DMS114 treated with DMSO at 0.1 percent for 48 hours (cell line): Measurements from ENCODE around the gene FLYWCH1.
A peak's percentile ranks its signal among the peaks of the same experiment; 100 is the strongest.

Experiments
- DNase-seq: peaks from one replicate; lab custom pipeline; 2025; ENCODE audit not compliant: unreplicated experiment; lab: John Stamatoyannopoulos, UW

The FLYWCH1 gene

GRCh38 chr16:2968738-2969544, 57.2 kb downstream of the FLYWCH1 start, which contains the start of gene PAQR4:
Gene PAQR4, plus strand, starts transcription at chr16:2969348. Its CDS starts 327 bp downstream, at chr16:2969675.
- DNase-seq = peak; percentile 72

GRCh38 chr16:2969545-2970521, 58.1 kb downstream of the FLYWCH1 start:
- peak; percentile 26 for DNase-seq

GRCh38 chr16:2970563-2970962, 58.8 kb downstream of the FLYWCH1 start:
- no peak for DNase-seq

GRCh38 chr16:2971134-2971984, 59.6 kb downstream of the FLYWCH1 start:
- DNase-seq = no peak

GRCh38 chr16:2971985-2972784, 60.5 kb downstream of the FLYWCH1 start:
- DNase-seq = no peak

GRCh38 chr16:2973093-2973492, 61.4 kb downstream of the FLYWCH1 start:
- DNase-seq = no peak

- DNase-seq = no peak
These were observed 62.0 kb downstream of the FLYWCH1 start for GRCh38 chr16:2973605-2974318.

GRCh38 chr16:2974319-2975056, 62.8 kb downstream of the FLYWCH1 start:
- no peak for DNase-seq

- no peak for DNase-seq
These were observed 63.5 kb downstream of the FLYWCH1 start for GRCh38 chr16:2975161-2975795.

- DNase-seq = no peak
These were observed 64.5 kb downstream of the FLYWCH1 start for GRCh38 chr16:2976201-2976600.

GRCh38 chr16:2976673-2977072, 64.9 kb downstream of the FLYWCH1 start:
- DNase-seq = no peak

- DNase-seq = no peak
These were observed 65.7 kb downstream of the FLYWCH1 start for GRCh38 chr16:2977440-2977839.

GRCh38 chr16:2979669-2980226, 68.0 kb downstream of the FLYWCH1 start:
- no peak for DNase-seq

GRCh38 chr16:2980227-2981176, 68.8 kb downstream of the FLYWCH1 start, which contains the start of gene PKMYT1:
Gene PKMYT1, minus strand, starts transcription at chr16:2980446. Its CDS starts 789 bp downstream, at chr16:2979657.
- peak; percentile 59 for DNase-seq

GRCh38 chr16:2981177-2981898, 69.6 kb downstream of the FLYWCH1 start:
- DNase-seq = no peak

- no peak for DNase-seq
These were observed 70.1 kb downstream of the FLYWCH1 start for GRCh38 chr16:2981899-2982250.
